HepG2 (cell line): Measurements from ENCODE around the gene CCT4. TPM values are rescaled to one million over a fixed set of nuclear protein-coding genes. Genes with fewer than 3 reads are reported as not detected.
A peak's percentile ranks its signal among the peaks of the same experiment; 100 is the strongest.

ENCODE experiments used
- ARID4A ChIP-seq: sonication (generic); formaldehyde crosslinking; IDR thresholded peaks from 2 replicates; pipeline ENCODE4 v1.5.0; 2020; ENCODE audit warnings: mild to moderate bottlenecking, missing genetic modification reagents, borderline replicate concordance
- ATF5 ChIP-seq: sonication (generic); formaldehyde crosslinking; IDR thresholded peaks from 2 replicates; pipeline ENCODE4 v1.4.0; 2020; ENCODE audit warnings: mild to moderate bottlenecking, low read depth, missing genetic modification reagents
- CERS6 ChIP-seq: sonication (generic); formaldehyde crosslinking; IDR thresholded peaks from 2 replicates; pipeline ENCODE4 v1.5.0; 2020; ENCODE audit warnings: missing genetic modification reagents
- EP300 ChIP-seq, 3 experiments: sonication (generic) in 1 of 3; formaldehyde crosslinking in 1 of 3; IDR thresholded peaks; 2 replicates each; pipeline versions ENCODE4 v1.5.1 to v1.6.1; 2011 to 2020; ENCODE audit warnings: low read depth in 2 of 3, low read length in 2 of 3, borderline replicate concordance in 1 of 3, improper control_type of control experiment in 1 of 3, mild to moderate bottlenecking in 1 of 3, missing genetic modification reagents in 1 of 3, moderate library complexity in 1 of 3
- GTF3A ChIP-seq: sonication (generic); formaldehyde crosslinking; conservative IDR thresholded peaks from 2 replicates; pipeline ENCODE4 v1.4.0; 2020; ENCODE audit warnings: mild to moderate bottlenecking, missing genetic modification reagents
- HDAC6 ChIP-seq: fragments of 200-600 bp; sonication (generic); IDR thresholded peaks from 2 replicates; pipeline ENCODE4 v1.7.0; 2017; ENCODE audit warnings: mild to moderate bottlenecking, antibody characterized with exemption, low read length, low read depth
- KAT2B ChIP-seq: fragments of 150-350 bp; IDR thresholded peaks from 2 replicates; pipeline ENCODE4 v1.6.1; 2014; ENCODE audit warnings: low read depth, low read length, borderline replicate concordance
- PTBP1 ChIP-seq: fragments of 200-400 bp; formaldehyde crosslinking; IDR thresholded peaks from 2 replicates; pipeline ENCODE4 v1.6.1; 2018; ENCODE audit warnings: low read length, low read depth; ENCODE audit not compliant: poor library complexity, severe bottlenecking
- ZBTB37 ChIP-seq: sonication (generic); formaldehyde crosslinking; IDR thresholded peaks from 2 replicates; pipeline ENCODE4 v1.4.0; 2020; ENCODE audit warnings: mild to moderate bottlenecking, missing genetic modification reagents
- ZFP41 ChIP-seq: sonication (generic); formaldehyde crosslinking; IDR thresholded peaks from 2 replicates; pipeline ENCODE4 v1.4.0; 2020; ENCODE audit warnings: mild to moderate bottlenecking, missing genetic modification reagents, borderline replicate concordance
- ZNF264 ChIP-seq: sonication (generic); formaldehyde crosslinking; IDR thresholded peaks from 2 replicates; pipeline ENCODE4 v1.4.0; 2020; ENCODE audit warnings: missing genetic modification reagents
- ZNF362 ChIP-seq: sonication (generic); formaldehyde crosslinking; IDR thresholded peaks from 2 replicates; pipeline ENCODE4 v1.4.0; 2020; ENCODE audit warnings: missing genetic modification reagents, mild to moderate bottlenecking, borderline replicate concordance
- ZNF484 ChIP-seq: sonication (generic); formaldehyde crosslinking; IDR thresholded peaks from 2 replicates; pipeline ENCODE4 v1.5.1; 2020; ENCODE audit warnings: mild to moderate bottlenecking, low read depth, missing genetic modification reagents, borderline replicate concordance
- ZUFSP ChIP-seq: sonication (generic); formaldehyde crosslinking; IDR thresholded peaks from 2 replicates; pipeline ENCODE4 v1.9.0; 2021; ENCODE audit warnings: missing genetic modification reagents, mild to moderate bottlenecking, borderline replicate concordance
- polyA plus RNA-seq, 8 experiments: library from polyadenylated mRNA; depleted of rRNA in 3 of 8; stranded (reverse) in 7 of 8; unstranded in 1 of 8; fragments of >200 nt; fragmentation: Illumina TruSeq in 4 of 8; extraction: Trizol in 4 of 8; gene quantifications; 2 replicates each; pipeline versions ENCODE4 v1.2.1 to v1.2.3, GENCODE V29; 2011 to 2016; ENCODE audit warnings: low read depth in 4 of 8, missing spikeins in 1 of 8, mixed read lengths in 1 of 8; ENCODE audit not compliant: insufficient read depth in 1 of 8
- total RNA-seq, 5 experiments: library from RNA; depleted of rRNA; stranded (reverse); fragments of >200 nt; fragmentation: Illumina TruSeq; extraction: Trizol; gene quantifications; 2 replicates each; pipeline ENCODE4 v1.2.3, GENCODE V29; 2016; ENCODE audit warnings: low read depth in 1 of 5

CCT4 gene
- total and polyA plus RNA-seq, 2 of the 13 experiments (the other 11 are each of a cell fraction or from before 2014, with no cell fraction given) = 138 to 340 TPM

GRCh38 chr2:61905372-61906185 is 17.1 kb upstream of the CCT4 start, which contains the start of gene COMMD1 (continued):
- TF ChIP-seq ZUFSP (CRISPR knock-in tag) = no peak
- TF ChIP-seq ZNF264 (CRISPR knock-in tag) = 0 out of 2 replicates have a peak, but pooled peaks have one; percentile 22
- no peak for TF ChIP-seq ZNF484 (CRISPR knock-in tag)
- TF ChIP-seq HDAC6 = no peak
- TF ChIP-seq KAT2B = no peak
- TF ChIP-seq ZFP41 = no peak
- TF ChIP-seq PTBP1 = peak; percentile 50
- peak; percentile 59; the same call in 1 of the 2 replicates for TF ChIP-seq ZNF362
- peak; percentile 95 for TF ChIP-seq ARID4A (CRISPR knock-in tag)
- TF ChIP-seq ZBTB37 (CRISPR knock-in tag) = no peak
- TF ChIP-seq GTF3A (CRISPR knock-in tag) = no peak
- TF ChIP-seq ATF5 (CRISPR knock-in tag) = no peak
- TF ChIP-seq EP300 (IDR thresholded peaks at IDR 0.05; ENCODE audit: low read depth in 2 of 2, low read length in 2 of 2) = 0 out of 4 replicates have a peak, but pooled peaks have one; percentile 9 to 21
- no peak for TF ChIP-seq EP300 (CRISPR knock-in tag; IDR thresholded peaks at IDR 0.05; ENCODE audit: borderline replicate concordance)
- no peak for TF ChIP-seq CERS6
